Fibroblast of pulmonary artery (primary cell): Measurements from ENCODE around the gene NXPE1.
"Not testable (repeated sequence)": the region's sequence is repeated elsewhere in the genome, so short reads cannot be mapped to it uniquely, and the experiment has no call there.

Source experiments
- DNase-seq: peaks from one replicate; pipeline ENCODE4 v3.0.0-alpha.2; 2010; ENCODE audit warnings: low read depth
- H3K4me3 ChIP-seq: replicated peaks from 2 replicates; pipeline ENCODE4 v1.5.1; 2011; ENCODE audit warnings: low read depth, mild to moderate bottlenecking, control low read depth, low read length, moderate library complexity
- CTCF ChIP-seq: IDR thresholded peaks from 2 replicates; pipeline ENCODE4 v1.5.1; 2011; ENCODE audit warnings: mild to moderate bottlenecking, control low read depth, low read length, inconsistent platforms; ENCODE audit errors: missing control alignments

Gene NXPE1

GRCh38 chr11:114559425-114560310, at the start of gene NXPE1:
TSS of gene NXPE1 (minus strand) at chr11:114559881. CDS start at chr11:114551201, 8,680 bp downstream.
- DNase-seq, result no peak
- H3K4me3 ChIP-seq, result no peak within 1 kb of the TSS
- no peak for TF ChIP-seq CTCF

DNA sequence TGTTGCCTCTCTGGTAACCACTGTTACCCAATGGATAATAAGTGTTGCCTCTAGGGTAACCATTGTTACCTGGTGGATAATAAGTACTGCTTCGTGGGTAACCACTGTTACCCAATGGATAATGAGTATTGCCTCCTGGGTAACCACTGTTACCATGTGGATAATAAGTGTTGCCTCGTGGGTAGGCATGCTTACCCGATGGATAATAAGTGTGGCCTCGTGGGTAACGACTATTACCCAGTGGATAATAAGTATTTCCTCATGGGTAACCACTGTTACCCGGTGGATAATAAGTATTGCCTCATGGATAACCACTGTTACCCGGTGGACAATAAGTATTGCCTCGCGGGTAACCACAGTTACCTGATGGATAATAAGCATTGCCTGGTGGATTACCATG, 49.7 kb upstream of the NXPE1 start:
- no peak for DNase-seq
- TF ChIP-seq CTCF, result no peak
- H3K4me3 ChIP-seq, result no peak overlapping the region

DNA sequence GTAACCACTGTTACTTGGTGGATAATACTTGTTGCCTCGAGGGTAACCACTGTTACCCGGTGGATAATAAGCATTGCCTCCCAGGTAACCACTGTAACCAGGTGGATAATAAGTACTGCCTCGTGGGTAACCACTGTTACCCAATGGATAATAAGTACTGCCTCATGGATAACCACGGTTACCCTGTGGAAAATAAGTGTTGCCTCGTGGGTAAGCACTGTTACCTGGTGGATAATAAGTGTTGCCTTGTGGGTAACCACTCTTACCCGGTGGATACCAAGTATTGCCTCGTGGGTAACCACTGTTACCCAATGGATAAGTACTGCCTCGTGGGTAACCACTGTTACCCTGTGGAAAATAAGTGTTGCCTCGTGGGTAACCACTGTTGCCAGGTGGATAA, 48.9 kb upstream of the NXPE1 start:
- not testable (repeated sequence) for DNase-seq, H3K4me3 ChIP-seq

DNA sequence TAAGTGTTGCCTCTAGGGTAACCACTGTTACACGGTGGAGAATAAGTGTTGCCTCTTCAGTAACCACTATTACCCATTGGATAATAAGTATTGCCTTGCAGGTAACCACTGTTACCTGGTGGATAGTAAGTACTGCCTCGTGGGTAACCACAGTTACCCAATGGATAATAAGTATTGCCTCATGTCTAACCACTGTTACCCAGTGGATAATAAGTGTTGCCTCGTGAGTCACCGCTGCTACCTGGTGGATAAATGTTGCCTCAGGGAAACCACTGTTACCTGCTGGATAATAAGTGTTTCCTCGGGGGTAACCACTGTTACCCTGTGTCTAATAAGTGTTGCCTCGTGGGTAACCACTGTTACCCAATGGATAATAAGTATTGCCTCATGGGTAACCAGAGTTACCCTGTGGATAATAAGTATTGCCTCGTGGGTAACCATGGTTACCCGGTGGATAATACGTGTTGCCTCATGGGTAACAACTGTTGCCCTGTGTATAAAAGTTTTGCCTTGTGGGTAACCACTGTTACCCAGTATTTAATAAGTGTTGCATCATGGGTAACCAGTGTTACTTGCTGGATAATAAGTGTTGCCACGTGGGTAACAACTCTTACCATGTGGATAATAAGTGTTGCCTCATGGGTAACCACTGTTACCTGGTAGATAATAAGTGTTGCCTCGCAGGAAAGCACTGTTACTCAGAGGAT, 48.2 kb upstream of the NXPE1 start:
- DNase-seq, result peak; percentile 4
- H3K4me3 ChIP-seq, result no peak overlapping the region
- TF ChIP-seq CTCF, result no peak

GRCh38 chr11:114606802-114607075, 47.1 kb upstream of the NXPE1 start:
- H3K4me3 ChIP-seq, DNase-seq: not testable (repeated sequence)

DNA sequence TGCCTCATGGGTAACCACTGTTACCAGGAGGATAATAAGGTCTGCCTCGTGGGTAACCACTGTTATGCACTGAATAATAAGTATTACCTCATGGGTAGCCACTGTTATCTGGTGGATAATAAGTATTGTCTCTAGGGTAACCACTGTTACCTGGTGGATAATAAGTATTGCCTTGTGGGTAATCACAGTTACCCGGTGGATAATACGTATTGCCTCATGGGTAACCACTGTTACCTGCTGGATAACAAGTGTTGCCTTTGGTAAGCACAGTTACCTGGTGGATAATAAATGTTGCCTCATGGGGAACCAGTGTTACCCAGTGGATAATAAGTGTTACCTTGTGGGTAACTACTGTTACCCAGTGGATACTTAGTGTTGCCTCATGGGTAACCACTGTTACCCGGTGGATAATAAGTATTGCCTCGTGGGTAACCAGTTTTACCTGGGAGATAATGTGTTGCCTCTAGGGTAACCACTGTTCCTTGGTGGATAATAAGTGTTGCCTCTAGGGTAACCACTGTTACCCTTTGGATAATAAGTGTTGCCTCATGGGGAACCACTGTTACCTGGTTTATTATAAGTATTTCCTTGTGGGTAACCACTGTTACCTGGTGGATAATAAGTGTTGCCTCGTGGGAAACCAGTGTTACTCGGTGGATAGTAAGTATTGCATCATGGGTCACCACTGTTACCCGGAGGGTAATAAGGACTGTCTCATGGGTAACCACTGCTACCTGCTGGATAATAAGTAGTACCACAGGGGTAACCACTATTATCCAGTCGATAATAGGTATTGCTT, 46.5 kb upstream of the NXPE1 start:
- peak; percentile 40 for DNase-seq
- no peak overlapping the region for H3K4me3 ChIP-seq
- peak; percentile 19 for TF ChIP-seq CTCF

GRCh38 chr11:114605370-114605769, 45.7 kb upstream of the NXPE1 start:
- H3K4me3 ChIP-seq, result no peak overlapping the region
- no peak for TF ChIP-seq CTCF
- no peak for DNase-seq
